NCI-H2196 (cell line): Measurements from ENCODE around the gene EZR.
"Not testable (repeated sequence)": the region's sequence is repeated elsewhere in the genome, so short reads cannot be mapped to it uniquely, and the experiment has no call there.

Experiments used
- DNase-seq: peaks from one replicate; lab custom pipeline; 2025; ENCODE audit not compliant: unreplicated experiment; lab: John Stamatoyannopoulos, UW

EZR gene

DNA sequence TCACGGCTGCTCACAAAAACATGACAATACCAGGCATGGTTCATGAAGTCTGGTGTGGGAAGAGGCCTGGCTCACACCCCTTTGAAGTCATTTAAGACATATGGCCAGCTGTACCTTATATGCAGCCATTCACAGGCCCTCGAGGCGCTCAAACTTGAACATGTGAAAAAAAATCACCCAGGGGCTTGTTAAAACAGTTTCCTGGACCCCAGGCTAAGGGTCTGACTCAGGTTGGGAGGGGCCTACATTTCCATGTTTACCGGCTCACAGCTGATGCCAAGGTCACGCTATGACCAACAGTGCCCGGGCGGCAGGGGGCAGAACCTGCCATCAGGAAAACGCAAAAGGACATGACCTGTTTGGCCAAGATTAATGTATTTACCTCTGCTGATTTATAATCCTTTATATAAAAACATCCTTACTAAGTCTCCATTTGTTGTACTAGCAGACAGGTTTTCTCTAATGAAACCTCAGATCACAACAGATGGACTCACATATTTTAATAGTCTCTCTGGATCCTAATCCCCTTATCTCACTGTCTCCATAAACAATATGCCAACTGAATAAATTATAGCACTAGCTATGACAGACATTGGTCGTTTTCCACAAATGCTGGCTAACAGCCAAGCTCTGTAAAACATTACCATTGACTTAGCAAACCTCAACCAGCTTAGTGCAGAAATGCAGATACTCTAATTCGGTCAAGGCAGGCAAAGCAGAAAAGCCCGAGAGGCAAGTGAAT lies 19.9 kb downstream of the EZR start:
- peak; percentile 31 for DNase-seq

DNA sequence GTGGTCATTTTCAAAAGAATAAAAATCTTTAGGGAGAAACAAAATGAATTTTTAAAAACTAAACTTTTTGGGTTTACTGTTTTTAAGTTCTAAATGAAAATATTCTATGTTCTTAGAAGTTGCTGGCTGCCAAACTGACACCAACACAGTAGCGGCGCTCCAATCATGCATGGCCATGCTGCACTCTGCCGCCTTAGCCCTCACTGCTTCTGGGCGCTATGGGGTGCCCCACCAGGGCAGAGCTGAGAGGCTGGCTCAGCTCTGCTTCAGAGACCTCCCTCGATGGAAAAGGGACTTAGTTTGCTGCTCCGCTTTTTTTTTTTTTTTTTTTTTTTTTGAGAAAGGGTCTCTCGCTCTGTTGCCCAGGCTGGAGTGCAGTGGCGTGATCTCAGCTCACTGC lies 20.9 kb downstream of the EZR start:
- no peak for DNase-seq

DNA sequence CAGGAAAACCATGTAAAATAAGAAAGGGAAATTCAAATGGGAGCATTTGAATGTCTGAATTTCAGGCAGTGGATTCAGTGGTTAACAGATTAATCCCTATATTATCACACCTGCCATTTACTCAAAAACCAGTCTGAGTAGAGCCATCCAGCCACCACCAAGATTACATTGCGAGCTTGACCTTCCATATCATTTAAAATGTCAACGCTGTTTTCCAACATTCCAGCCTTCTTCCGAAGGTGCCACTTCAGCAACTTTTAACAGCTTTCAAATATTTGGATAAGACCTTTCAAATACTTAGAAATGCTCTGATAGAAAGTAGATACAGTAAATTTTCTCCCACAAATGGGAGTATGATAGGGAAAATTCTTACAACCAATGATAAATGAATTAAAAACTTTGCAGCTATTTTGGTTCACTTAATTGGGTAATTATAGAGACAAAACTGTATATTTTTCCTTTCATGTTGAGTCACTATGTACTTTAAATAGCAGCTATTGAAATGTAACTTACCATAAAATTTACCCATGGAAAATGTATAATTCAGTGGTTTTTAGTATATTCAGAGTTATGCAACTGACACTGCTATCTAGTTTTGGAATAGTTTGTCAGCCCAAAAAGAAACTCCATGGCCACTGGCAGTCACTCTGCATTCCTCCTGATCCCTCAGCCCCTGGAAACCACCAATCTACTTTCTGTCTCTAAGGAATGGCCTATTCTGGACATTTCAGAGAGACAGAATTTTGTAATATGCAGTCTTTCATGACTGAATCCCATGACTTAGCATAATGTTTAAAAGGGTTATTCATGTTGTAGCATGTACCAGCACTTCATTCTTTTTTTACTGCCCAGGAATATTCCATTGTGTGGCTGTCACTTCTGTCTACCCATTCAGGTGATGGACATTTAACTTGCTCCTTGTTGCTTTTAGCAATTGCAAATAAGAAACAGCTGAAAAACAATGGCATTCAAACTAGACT lies 21.5 kb downstream of the EZR start:
- no peak for DNase-seq

DNA sequence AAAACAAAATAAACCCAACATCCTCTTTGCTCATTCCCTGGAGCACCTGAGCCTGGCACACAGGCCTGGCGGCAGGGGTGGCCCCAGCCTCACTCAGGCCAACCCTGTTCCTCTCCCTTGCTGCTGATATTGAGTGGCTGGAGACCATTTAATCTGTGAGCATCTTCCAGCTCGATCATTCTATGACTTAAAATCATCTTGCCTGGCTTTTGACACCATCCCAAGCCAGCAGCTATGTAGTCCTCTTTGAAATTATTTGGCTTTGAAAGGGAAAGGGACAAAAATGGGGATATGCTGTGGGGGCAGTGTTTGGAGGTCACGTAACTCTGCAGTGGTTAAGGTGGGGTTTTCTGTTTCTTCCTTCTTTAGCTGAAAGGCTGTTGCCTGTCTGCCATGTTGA lies 22.8 kb downstream of the EZR start:
- DNase-seq, result no peak

DNA sequence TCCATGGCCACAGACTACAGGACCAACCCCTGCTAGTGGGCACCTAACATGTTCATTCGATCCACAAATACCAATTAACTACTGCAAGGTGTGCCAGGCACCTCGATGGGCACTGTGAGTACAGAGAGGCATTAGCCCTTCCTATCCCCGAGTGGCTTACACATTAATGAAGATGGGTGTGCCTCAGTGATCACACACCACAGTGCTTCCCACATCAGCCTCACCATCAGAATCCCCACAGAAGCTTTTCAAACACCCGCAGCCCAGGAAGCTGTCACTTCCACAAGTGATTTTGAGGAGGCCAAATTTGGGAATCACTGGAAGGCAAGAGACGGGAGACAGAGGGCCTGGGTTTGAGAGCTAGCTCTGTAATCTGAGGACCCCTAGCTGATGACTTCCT lies 23.7 kb downstream of the EZR start:
- DNase-seq, result no peak

DNA sequence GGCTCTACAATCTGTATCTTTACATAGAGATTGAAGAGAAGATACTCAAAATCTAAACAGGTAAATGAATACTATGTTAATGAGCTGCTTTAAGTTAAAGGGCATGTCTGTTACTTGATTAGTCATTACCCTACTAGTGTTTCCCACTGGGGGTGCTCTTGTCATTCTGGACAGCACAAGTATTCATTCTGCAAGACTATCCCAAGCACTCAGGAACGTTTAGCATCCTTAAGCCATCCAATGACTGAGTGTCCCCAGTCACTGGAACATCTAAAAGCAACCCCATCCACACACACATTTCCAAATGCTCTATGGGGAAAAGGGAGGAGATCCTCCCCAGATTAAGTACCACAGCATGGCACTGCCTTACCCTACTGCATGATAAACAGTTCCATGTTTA lies 25.7 kb downstream of the EZR start:
- no peak for DNase-seq

DNA sequence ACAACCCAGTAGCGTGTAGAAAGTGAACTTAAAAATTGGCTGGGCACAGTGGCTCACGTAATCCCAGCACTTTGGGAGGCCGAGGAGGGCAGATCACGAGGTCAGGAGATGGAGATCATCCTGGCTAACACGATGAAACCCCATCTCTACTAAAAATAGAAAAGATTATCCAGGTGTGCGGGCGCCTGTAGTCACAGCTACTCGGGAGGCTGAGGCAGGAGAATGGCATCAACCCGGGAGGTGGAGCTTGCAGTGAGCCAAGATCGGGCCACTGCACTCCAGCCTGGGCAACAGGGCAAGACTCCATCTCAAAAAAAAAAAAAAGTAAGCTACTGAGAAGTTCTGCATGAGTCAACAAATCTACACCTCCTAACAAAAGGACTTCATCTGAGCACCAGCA lies 26.7 kb downstream of the EZR start:
- DNase-seq, result not testable (repeated sequence)

DNA sequence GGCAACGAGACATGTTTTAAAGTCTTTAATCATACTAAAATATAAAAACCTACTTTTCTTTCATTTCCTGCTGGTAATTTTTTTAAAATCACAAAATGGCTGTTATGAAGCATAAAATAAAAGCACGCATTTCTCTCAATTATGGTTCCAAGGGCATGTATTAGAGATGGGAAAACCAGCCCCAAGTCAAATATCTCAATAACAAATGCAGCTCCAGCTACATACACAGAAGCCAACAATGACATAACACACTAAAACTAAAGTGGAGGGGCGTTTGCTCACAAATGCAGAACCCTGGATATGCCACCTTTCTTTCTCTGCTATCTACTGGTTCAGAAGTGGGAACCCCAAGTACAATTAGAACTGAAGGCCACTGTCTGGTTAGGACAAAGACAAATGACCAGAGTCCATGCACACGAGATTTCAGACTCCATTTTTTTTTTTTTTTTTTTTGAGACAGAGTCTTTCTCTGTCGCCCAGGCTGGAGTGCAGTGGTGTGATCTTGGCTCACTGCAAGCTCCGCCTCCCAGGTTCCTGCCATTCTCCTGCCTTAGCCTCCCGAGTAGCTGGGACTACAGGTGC lies 27.8 kb downstream of the EZR start:
- no peak for DNase-seq

DNA sequence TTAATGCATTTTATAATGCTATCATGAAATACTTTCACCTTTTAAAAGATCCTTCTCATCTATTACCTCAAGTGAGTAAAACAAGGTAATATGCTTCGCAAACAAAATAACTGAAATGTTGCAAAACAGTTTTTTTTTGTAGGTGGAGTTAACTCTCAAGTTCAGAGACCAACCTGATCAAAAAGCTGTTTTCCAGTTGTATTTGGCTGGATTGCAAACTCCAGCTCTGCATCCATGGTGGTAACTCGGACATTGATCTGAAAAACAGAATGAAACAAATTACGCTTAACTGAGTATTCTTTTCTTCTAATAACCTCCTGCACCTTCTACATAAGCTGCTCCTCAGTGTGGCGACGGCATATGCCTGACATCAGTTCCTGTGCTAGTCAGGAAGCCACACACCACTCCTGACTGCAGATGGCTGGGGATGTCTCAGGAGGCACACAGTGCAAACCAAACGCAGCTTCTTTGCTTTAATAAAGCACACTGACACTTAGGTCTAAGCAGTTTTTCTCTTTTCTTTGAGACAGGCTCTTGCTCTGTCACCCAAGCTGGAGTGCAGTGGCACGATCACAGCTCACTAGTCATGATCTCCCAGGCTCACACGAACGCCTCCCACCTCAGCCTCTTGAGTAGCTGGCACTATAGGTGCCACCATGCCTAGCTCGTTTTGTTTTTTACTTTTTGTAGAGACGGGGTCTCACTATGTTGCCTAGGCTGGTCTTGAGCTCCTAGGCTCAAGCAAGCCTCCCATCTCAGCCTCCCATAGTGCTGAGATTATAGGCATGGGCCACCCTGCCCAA lies 29.9 kb downstream of the EZR start:
- no peak for DNase-seq

DNA sequence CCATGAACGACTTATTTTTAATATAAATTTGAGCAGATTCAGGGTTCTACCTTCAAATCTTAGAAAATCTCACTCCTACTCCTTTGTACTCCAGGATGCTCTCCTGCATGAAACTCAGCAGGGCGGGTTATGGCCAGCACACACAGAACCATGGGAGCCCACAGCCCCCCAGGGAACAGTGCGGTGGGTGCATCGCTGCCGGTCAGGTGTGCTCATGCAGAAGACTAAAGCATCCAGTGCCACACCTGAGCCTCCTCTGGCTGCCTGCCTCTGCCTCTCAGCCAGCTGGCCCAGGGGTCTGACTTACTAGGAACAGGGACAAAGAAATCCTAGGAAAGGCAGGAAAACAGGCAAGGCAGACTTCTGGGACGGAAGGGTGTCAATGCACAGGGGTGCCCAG lies 31.8 kb downstream of the EZR start:
- DNase-seq, result no peak

DNA sequence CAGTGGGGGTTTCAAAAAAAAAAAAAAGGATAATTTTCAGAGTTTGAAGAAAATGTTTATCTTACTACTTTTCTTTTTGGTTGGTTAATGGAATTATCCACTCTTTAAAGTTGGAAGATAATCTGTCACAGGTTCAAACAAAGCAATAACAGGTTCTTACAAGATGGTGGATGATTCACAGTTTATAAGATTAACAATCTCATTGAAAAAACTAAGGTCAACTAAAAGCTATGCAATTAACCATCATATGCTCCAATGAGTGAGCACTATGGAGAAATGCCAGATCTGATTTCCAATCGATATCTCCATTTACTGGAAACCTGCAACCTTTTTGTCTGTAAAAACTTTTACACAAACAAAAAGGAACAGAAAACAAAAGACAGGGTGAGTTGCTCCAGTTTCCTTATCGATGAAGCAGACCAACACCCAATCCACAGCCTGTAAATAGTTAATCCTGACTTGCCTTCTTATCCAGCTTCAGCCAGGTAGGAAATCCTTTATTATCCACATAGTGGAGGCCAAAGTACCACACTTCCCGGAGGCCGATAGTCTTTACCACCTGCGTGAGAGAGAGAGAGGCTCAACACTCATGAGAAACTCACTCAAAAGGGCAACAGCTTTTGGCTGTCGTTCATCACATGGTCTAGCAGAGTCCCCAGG lies 32.4 kb downstream of the EZR start:
- no peak for DNase-seq

DNA sequence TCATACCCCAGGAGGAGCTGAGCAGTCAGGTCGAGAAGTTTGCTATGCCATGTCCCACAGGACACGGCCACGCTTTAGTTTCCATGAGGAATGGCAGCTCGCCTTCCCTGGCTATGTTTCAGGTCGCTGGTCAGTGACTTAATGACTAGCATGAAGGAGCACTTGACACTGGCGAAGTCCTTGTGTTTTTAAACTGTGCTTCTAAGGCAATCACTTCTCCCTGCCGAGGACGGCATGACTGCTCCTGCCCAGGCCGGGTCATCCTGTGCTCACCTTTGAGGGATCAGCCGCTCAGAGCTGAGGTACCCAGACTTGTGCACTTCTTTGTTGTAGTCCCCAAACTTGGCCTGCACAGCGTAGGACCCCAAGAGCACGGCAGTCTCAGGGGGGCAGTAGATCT lies 34.1 kb downstream of the EZR start:
- DNase-seq, result no peak

DNA sequence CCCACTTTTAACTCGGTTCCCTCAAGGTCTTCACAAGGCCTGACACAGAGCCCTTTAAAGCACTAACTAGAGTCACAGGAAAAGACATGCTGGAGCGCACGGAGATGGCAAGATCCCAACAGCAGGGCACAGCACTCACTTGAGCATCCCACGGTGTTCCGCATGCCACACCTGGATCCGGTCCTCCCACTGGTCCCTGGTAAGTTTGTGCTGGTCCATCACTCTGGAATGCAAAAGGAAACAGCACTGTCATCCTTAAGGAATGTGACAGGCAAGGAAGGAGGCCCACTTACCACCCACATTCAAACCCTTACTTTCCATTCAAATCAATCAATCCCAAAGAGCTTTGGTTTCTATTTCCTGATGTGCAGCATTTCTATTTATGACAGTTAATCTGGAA lies 34.7 kb downstream of the EZR start:
- no peak for DNase-seq

DNA sequence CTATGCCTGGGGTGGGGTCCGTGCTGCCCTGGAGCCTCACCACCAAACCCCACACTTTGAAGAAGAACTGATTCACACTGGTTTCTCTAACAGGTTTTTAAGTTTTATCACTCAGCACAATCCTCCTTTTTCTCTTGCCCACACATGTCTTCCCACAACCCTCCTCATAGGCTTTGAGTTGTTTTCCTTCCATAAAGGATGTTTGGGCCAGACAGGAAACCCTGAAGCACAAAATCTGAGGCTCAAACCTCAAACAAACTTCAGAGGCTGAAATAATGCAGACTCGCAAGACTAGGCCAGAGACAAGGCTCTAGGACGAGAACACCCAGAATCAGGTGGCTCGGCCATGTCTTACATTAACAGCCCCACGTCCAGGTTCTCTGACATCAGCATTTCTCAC lies 35.3 kb downstream of the EZR start:
- no peak for DNase-seq

DNA sequence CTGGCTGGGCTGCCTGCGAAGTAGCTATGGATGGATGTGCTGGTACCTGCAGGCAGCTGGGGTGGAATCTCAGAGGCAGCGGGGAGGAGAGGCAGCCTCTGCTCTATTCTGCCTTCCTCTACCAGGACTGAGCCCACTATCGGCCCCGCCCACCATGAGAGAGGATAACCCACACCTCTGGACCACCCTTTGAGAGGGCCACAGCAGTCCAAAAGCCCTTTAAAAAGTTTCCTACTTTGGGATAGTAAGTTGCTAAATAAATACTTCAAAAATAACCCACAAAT lies 36.1 kb downstream of the EZR start:
- DNase-seq, result no peak

DNA sequence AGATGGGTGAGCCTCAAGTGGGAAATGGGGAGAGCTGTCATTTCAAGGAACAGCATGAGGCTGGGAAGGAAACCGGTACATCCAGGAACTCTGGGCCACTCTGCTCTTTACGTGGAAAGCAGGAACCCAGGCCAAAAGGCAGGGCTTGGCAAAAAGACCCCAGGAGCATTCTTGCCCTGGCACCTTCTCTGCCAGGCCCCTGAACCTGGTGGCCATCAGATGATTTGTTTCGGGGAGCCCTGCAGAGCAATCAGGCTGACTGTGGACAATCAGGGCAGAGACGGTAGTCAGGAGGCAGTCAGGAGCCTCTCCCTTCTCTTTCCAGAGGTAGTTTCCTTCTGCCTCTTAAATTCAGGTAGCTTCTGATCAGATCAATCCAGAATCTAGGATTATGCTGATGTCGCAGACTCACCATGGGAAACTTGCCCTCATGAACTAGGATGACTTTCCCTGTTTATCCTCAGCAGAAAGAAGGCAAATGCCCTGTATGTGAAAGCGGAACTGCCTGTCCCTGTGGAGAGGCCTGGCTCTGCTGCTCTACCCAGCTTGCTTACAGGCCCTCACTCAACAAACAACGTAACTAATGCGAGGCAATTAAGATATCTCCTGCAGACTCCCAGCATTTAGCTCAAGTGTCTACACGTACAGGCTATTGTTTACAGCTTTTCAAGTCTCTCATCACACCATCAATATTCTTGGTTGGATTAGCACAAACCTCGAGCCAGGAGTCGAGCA lies 36.6 kb downstream of the EZR start:
- DNase-seq, result no peak

DNA sequence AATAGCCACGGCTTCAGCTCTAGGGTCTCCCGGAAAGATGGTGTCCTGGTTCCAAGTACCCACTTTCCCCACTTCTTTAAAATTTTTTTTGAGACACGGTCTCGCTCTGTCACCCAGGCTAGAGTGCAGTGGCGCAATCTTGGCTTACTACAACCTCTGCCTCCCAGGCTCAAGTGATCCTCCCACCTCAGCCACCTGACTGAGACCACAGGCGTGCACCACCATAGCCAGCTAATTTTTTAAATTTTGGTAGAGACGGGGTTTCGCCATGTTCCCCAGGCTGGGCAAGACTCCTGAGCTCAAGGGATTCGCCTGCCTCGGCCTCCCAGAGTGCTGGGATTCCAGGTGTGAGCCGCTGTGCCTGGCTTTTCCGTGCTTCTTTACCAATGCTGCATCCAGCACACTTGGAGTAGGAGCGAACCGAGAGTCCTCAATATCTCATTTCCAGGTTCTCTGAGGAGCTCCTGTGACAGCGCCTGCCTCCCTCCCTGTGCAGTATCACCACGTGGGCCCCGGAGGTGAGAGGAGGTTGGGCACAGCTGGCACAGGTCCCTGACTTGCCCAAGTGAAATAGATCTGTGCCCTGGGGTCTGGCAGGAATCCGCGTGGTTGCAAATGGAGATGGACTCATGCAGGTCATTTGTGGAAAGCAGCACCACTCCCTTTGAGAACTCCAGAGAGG lies 37.3 kb downstream of the EZR start:
- no peak for DNase-seq

DNA sequence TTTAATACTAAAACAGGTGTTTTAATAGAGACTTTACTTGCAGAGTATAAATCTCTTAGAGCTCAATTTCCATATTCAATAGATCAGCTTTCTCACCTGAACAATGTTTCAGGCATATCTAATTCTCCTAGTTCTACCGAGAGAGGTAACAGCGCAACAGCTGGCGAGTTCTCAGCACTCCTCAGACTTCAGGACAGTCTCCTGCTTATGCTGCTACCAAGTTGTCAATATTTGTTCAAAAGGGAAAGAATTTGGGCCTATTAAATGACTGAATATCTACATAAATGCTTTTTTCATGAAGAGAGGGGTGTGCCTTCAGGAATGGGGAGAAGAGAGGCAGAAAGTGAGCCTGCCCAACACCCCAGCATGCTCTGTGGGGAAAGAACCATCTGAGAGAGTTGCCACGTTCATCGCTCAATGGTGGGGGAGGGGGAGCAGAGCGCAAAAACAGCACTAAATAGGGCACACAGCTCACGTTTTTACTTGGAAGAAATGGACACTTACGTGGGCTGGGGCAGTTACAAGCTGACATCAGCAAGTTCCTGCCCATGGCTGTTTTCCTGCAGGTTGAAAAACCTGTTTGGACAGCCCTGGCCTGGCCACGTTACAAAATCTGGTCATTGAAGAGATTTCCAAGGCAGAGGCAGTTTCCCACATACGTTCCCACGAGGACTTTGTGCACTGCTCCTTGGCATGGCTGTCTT lies 38.0 kb downstream of the EZR start:
- peak; percentile 12 for DNase-seq
